Ramos (cell line): ENCODE data around the gene MTARC2.
"Not testable (repeated sequence)": the region's sequence is repeated elsewhere in the genome, so short reads cannot be mapped to it uniquely, and the experiment has no call there.

Experiments used
- in situ Hi-C: fragments of 300-500 bp; cut with MboI; formaldehyde crosslinking; loops from one replicate; pipeline ENCODE4 v1.14.3; 2022; ENCODE audit warnings: low sequenced_read_pairs; ENCODE audit not compliant: unreplicated experiment

MTARC2 gene

DNA sequence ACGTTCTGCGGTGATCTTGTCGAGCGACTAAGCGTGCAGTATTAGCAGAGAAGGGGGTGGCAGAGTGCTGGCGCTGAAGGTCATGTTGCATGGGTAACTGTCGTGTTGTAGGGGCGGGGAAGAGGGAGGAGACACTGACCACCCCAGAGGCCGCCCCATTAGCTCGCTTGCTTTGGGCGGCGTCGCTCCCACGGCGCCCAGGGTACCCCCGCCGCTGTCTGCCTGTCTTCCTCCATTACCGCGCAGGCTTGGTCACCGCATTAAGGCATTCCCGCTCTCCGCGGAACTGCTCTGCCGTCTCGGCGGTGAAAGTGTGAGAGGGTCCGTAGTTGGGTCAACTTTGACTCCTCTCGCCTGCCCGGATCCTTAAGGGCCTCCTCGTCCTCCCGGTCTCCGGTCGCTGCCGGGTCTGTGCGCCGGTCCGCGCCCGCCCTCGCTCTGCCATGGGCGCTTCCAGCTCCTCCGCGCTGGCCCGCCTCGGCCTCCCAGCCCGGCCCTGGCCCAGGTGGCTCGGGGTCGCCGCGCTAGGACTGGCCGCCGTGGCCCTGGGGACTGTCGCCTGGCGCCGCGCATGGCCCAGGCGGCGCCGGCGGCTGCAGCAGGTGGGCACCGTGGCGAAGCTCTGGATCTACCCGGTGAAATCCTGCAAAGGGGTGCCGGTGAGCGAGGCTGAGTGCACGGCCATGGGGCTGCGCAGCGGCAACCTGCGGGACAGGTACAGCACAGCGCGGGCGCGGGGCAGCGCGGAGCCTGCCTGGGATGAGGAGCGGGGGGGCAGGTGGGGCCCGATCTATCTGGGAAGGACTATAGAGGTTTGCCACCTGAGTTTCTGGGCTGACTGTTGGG is at the start of gene MTARC2:
MTARC2 (plus strand) TSS at position 234 of the 846 bp plus-strand sequence; CDS start at position 444, 210 bp downstream.
- in situ Hi-C loops, result no loop called here

DNA sequence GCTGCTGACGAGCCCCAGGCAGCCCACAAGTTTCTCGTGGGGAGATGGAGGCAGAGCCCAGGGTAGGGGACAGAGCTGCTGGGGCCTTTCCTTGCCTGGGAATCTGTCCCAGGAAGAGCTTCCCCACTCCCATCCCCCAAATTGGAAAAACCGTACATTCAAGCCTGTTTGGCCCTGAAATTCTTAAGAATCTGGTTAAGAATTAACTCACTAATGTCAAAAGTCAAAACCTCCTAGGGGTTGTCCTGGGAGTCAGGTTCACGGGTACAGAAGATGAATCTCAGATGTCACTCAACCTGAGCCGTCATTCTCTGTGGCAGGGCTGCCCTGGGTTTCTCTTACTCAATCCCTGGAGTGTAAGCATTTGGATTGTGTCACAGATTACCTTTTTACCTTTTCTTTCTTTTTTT is 49.5 kb upstream of the MTARC2 start:
- in situ Hi-C loops, result no loop called here

- in situ Hi-C loops, result no loop called here
Measured at GRCh38 chr1:220699044-220699443, 49.1 kb upstream of the MTARC2 start.

GRCh38 chr1:220700556-220701179 is 47.5 kb upstream of the MTARC2 start:
- in situ Hi-C loops, result no loop called here

DNA sequence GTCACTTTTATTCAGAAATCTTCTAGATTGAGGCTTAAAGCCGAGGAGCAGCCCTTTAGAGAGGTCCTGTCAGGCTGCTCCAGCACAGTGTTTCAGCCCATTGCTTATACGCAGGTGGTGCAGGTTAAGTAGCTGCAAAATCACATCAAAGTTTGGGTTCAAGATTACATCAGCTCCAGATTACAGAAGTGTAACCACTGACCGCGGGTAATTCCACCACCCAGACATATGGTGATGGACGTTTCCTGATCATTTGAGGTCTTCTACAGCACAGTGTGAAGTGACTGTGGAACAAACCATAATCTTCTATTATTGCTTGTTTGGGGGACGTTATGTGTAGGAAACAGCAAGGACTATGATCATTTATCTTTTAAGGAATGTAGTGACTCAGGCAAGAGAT is 46.1 kb upstream of the MTARC2 start:
- in situ Hi-C loops, result no loop called here

DNA sequence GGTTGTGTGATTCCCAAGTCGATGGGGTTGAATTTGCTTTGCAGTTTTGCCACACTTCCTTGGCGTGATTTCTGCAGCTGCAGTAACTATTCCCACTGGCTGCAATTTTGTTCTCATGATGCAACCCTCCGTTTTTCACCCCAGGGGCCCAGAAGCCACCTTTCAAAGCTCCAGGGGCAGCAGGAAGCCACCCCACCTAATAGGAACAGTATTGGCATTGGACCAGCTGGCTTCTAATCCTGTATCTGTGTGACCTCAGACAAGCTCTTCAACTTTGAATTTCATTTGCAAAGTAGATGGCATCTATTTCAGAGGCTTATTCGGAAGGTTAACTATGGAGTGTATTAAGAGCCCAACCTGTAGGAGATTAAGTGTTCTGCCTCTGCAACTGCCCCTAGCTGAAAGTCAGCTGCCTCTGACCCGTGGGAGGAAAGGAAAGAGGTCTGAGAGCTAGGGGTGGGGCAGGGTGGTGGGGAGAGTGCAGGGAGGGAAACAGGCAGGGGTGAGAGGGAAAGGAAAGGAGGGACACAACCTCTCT is 45.3 kb upstream of the MTARC2 start:
- in situ Hi-C loops, result no loop called here

DNA sequence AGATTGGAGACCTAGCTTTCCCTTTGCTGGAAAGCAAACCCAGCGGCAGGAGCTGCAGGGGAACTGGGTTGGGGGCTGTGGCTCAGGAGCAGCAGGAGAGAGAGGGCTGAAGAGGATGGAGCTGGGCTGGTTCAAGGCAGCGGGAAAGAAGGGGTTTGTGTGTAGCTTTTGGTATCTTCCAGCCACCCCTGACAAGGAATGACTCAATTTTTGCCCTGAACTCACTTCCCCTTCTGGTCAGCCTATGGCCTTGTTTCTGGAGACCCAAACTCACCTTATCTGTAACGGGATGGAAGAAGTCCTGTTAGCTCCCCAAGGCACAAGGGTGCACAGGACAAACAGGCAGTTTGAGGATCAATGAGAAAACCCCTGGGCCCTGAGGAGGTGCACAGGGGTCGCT is 44.8 kb upstream of the MTARC2 start:
- in situ Hi-C loops, result no loop called here

GRCh38 chr1:220705782-220706181 is 42.3 kb upstream of the MTARC2 start:
- in situ Hi-C loops, result no loop called here

DNA sequence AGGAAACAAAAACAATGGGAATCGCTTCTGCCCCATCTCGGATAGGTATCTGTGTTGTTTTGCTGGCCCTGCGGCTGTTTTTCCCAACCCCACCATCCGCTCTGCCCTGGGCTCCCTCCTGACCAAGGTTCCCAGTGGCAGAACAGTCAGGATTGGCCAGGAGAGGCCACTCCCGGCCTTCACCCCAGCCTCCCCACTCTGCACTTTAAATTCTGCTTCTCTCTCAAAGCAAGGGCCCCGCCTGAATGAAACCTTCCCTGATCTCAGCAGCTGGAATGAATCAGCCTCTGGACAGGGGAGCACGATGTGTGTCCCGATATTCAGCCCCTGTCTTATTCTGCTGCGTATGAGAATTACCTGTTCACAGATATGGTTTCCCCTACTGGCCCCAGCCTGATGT is 41.6 kb upstream of the MTARC2 start:
- in situ Hi-C loops, result no loop called here

- in situ Hi-C loops, result no loop called here
Measured at GRCh38 chr1:220707160-220707559, 41.0 kb upstream of the MTARC2 start.

DNA sequence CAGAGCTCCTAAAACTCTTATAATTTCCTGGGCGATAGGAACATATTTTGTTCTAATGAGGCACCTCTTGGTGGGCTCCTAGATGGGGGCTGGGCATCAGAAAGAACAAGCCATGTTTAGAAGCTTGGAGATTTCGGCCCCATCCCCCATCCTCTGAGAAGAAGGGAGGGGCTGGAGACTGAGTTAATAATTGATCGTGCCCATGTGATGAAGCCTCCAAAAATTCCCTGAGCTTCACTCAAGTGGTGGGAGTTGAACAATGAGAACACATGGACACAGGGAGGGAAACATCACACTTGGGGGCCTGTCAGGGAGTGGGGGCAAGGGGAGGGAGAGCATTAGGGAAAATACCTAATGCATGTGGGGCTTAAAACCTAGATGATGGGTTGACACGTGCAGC is 39.9 kb upstream of the MTARC2 start:
- in situ Hi-C loops, result no loop called here

GRCh38 chr1:220708936-220709801 is 39.0 kb upstream of the MTARC2 start:
- in situ Hi-C loops, result no loop called here

DNA sequence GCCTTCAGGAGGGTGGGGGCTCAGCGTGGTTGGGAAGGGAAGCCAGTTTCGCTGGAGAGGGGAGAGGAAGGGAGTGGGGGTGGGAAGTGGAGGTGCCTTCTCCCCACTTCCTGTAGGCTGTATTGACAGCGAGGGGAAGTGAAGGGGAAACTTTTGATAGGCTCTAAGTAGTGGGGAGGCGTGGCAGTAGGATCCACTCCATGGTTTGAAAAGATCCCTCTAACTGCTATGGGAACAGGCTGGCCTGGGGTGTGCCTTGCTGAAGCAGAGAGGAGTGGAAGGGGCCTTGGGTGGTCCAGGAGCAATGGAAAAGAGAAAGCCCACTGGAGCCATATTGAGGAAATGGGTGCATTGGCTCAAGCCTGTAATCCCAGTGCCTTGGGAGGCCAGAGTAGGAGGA is 37.8 kb upstream of the MTARC2 start:
- in situ Hi-C loops, result no loop called here

GRCh38 chr1:220711056-220711809 is 36.9 kb upstream of the MTARC2 start:
- in situ Hi-C loops, result no loop called here

DNA sequence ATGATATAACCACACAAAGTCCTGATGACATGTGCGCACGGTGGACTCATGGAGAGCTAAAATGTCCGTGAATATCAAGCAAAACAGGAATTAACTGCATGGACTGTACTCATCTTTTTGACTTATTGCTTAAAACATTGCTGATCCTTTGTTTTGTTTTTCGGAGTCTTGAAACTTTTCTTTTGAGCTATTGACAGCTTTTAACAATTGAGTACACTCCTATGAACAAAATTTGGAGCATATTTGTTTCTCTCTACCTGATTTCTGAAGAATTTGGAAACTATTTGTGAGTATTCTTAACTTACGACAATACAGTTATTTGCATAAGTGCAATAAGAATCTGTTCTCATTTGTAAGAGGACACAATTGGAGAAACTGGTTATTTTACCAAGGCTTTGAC is 32.1 kb upstream of the MTARC2 start:
- in situ Hi-C loops, result not testable (repeated sequence)

DNA sequence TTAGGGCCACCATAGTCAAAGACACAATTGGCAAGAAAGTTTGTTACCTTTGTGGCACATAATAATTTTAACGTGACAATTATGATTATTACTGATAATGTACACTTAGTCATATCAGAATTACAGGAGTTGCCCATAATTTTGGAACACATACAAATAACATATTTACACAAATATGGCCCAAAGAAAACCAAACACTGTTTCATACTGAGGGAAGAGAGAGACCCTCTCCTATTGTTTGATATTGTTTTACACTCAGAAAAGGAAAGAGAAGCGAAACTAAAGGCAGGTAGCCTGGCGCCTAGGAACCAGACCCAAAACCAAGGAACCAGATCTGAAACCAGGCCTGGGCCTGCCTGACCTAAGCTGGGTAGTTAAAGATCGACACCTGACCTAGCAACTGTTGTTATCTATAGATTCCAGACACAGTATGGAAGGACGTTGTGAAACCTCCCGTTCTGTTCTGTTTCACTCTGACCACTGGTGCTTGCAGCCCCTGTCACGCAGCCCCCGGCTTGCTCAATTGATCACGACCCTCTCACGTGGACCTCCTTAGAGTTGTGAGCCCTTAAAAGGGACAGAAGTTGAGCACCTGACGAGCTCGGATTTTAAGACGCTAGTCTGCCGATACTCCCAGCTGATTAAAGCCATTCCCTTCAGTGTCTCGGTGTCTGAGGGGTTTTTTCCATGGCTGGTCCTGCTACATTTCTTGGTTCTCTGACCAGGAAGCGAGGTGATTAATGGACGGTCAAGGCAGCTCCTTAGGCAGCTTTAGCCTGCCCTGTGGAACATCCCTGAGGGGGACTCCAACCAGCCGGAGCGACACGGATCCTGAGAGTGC is 30.1 kb upstream of the MTARC2 start:
- in situ Hi-C loops, result no loop called here

DNA sequence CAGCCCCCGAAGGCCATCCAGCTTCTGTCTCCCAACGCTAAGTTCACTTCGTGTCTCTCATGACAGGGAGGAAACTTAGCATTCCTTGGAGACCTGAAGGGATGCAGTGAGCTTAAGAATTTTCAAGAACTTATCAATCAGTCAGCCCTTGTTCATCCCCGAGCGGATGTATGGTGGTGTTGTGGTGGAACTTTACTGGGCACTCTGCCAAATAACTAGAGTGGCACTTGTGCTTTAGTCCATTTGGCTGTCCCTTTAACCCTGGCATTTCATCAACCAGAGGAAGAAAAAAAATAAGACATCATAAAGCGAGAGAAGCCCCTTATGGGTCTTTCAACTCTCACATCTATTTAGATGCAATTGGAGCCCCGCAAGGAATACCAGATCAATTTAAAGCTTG is 26.9 kb upstream of the MTARC2 start:
- in situ Hi-C loops, result not testable (repeated sequence)

DNA sequence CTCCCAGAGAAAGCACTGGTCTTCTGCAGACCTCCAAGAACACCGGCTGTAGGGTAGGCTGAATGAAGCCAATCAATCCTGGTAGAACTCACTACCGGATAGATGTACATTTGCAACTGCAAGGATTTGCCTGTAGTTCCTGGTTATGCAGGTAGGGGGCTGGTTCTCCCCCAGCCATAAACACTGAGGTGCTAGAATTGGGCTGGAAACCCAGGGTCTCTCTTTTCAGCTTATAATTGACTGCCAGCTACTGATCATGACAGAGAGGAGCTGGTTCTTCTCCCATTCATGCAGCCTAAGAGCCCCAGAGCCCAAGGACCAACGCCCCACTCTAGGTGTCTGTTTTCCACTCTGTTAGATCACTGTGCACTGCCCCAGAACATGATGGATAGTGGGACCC is 21.5 kb upstream of the MTARC2 start:
- in situ Hi-C loops, result no loop called here

DNA sequence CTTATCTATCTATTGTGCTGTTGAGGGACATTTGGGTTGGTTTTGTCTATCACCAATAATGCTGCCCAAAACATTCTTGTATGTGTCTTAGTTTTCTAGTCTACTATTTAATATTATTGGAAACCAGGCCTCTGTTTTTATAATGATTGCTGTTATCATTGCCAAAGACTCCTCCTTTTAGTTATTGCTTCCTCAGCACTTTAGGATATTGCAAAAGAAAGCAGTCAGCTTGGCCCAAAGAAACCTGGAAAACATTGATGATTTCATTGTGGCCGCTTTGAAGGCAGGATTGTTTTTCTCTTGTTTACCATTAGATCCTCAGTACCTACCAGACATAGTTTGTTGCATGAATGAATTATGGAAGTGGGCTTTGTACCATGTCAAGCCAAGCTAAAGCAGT is 20.6 kb upstream of the MTARC2 start:
- in situ Hi-C loops, result no loop called here
